GM12874 (cell line): Measurements from ENCODE around the gene TUBA1C.

Source experiments
- CTCF ChIP-seq: IDR thresholded peaks from 2 replicates; pipeline ENCODE4 v1.5.1; 2011; ENCODE audit warnings: low read depth, mild to moderate bottlenecking, control low read depth, low read length, moderate library complexity; ENCODE audit not compliant: insufficient read depth

Gene TUBA1C

GRCh38 chr12:49295082-49295936, 30.4 kb downstream of the TUBA1C start, which contains the start of gene PRPH:
Gene PRPH (plus strand): TSS chr12:49295147. CDS start chr12:49295201, 54 bp downstream.
- TF ChIP-seq CTCF, result no peak

GRCh38 chr12:49296034-49296835, 31.4 kb downstream of the TUBA1C start:
- TF ChIP-seq CTCF, result peak; percentile 95

- TF ChIP-seq CTCF, result no peak
Measured at GRCh38 chr12:49296836-49297694, 32.2 kb downstream of the TUBA1C start.

- TF ChIP-seq CTCF, result no peak
Measured at GRCh38 chr12:49297695-49298060, 32.8 kb downstream of the TUBA1C start.

GRCh38 chr12:49298160-49298559, 33.3 kb downstream of the TUBA1C start:
- TF ChIP-seq CTCF, result peak; percentile 18; the same call in 1 of the 2 replicates

- no peak for TF ChIP-seq CTCF
Measured at GRCh38 chr12:49301760-49302159, 36.9 kb downstream of the TUBA1C start.
